ENCODE results near the gene OR4C6. TPM values are rescaled to one million over a fixed set of nuclear protein-coding genes. Genes with fewer than 3 reads are reported as not detected.

The OR4C6 gene
- not detected for total RNA-seq
- long read RNA-seq = 0 reads

GRCh38 chr11:55661901-55662300 is at the start of gene OR4C6:
TSS of gene OR4C6 (plus strand) at chr11:55662201. CDS start at chr11:55665167, 2,966 bp downstream.
- no peak for ATAC-seq
- DNase-seq = no peak
- intact Hi-C loops (cut with DNase I) = no loop called here

- ATAC-seq (no peak), DNase-seq (no peak)
- intact Hi-C loops (cut with DNase I) = no loop called here
Measured at GRCh38 chr11:55624531-55624930, 37.5 kb upstream of the OR4C6 start.

GRCh38 chr11:55634813-55635212 is 27.2 kb upstream of the OR4C6 start, which contains the start of gene OR4P4:
TSS of gene OR4P4 (plus strand) at chr11:55635113.
- intact Hi-C loops (cut with DNase I) = no loop called here
- DNase-seq (no peak), ATAC-seq (no peak)

GRCh38 chr11:55648027-55648426 is 14.0 kb upstream of the OR4C6 start, which contains the start of gene OR4S2:
TSS of gene OR4S2 (plus strand) at chr11:55648327. CDS start at chr11:55650904, 2,577 bp downstream.
- no peak for ATAC-seq
- intact Hi-C loops (cut with DNase I) = no loop called here
- DNase-seq = no peak

- intact Hi-C loops (cut with DNase I) = no loop called here
- ATAC-seq (no peak), DNase-seq (no peak)
Measured at GRCh38 chr11:55652560-55652959, 9.4 kb upstream of the OR4C6 start.

GRCh38 chr11:55655096-55655495 is 6.9 kb upstream of the OR4C6 start:
- intact Hi-C loops (cut with DNase I) = no loop called here
- DNase-seq (no peak), ATAC-seq (no peak)

- DNase-seq (no peak), ATAC-seq (no peak)
- intact Hi-C loops (cut with DNase I) = no loop called here
Measured at GRCh38 chr11:55658031-55658573, 3.9 kb upstream of the OR4C6 start.

- ATAC-seq = no peak
- intact Hi-C loops (cut with DNase I) = no loop called here
- no peak for DNase-seq
Measured at GRCh38 chr11:55658608-55659007, 3.4 kb upstream of the OR4C6 start.

- DNase-seq = no peak
- intact Hi-C loops (cut with DNase I) = no loop called here
- no peak for ATAC-seq
Measured at GRCh38 chr11:55669376-55669775, 7.4 kb downstream of the OR4C6 start.

GRCh38 chr11:55673860-55674259 is 11.9 kb downstream of the OR4C6 start:
- intact Hi-C loops (cut with DNase I) = no loop called here
- ATAC-seq (no peak), DNase-seq (no peak)

- DNase-seq (no peak), ATAC-seq (no peak)
- intact Hi-C loops (cut with DNase I) = no loop called here
Measured at GRCh38 chr11:55697817-55698216, 35.8 kb downstream of the OR4C6 start.

GRCh38 chr11:55701429-55701828 is 39.4 kb downstream of the OR4C6 start:
- no peak for ATAC-seq
- no peak for DNase-seq
- intact Hi-C loops (cut with DNase I) = no loop called here

- DNase-seq = no peak
- ATAC-seq = no peak
- intact Hi-C loops (cut with DNase I) = no loop called here
Measured at GRCh38 chr11:55707029-55707428, 45.0 kb downstream of the OR4C6 start.

- ATAC-seq = no peak
- DNase-seq = no peak
Measured at GRCh38 chr11:55714982-55715888, 53.2 kb downstream of the OR4C6 start.

More at GRCh38 chr11:55714982-55715888, 53.2 kb downstream of the OR4C6 start:
- intact Hi-C loops (cut with DNase I) = no loop called here

Other genes starting within 250 kb of the OR4C6 start
- gene OR4C15, start 107.7 kb upstream of the OR4C6 start, total RNA-seq = not detected
- not detected for gene OR4C16, start 90.1 kb upstream of the OR4C6 start, total RNA-seq
- not detected for gene OR4C11, start 54.6 kb upstream of the OR4C6 start, total RNA-seq
- gene OR4P4, start 27.1 kb upstream of the OR4C6 start, total RNA-seq = not detected
- not detected for gene OR4S2, start 13.9 kb upstream of the OR4C6 start, total RNA-seq
- not detected for gene OR5D13, start 111.2 kb downstream of the OR4C6 start, total RNA-seq
- gene OR5D14, start 133.4 kb downstream of the OR4C6 start, total RNA-seq = not detected
- gene OR5L1, start 149.2 kb downstream of the OR4C6 start, total RNA-seq = not detected
- gene OR5D18, start 157.4 kb downstream of the OR4C6 start, total RNA-seq = not detected
- not detected for gene OR5L2, start 165.0 kb downstream of the OR4C6 start, total RNA-seq
- gene OR5D16, start 176.6 kb downstream of the OR4C6 start, total RNA-seq = not detected
- gene TRIM51, start 221.1 kb downstream of the OR4C6 start, total RNA-seq = not detected